ENCODE measurements around the gene DISP2. TPM values are rescaled to one million over a fixed set of nuclear protein-coding genes. Genes with fewer than 3 reads are reported as not detected.
A peak's percentile ranks its signal among the peaks of the same experiment; 100 is the strongest.

Gene DISP2
- total and polyA plus RNA-seq, 9 of the 15 experiments (the other 6 are each of a cell fraction or from before 2014, with no cell fraction given), result 0.06 to 0.89 (median 0.15) TPM; not detected in 1

DNA sequence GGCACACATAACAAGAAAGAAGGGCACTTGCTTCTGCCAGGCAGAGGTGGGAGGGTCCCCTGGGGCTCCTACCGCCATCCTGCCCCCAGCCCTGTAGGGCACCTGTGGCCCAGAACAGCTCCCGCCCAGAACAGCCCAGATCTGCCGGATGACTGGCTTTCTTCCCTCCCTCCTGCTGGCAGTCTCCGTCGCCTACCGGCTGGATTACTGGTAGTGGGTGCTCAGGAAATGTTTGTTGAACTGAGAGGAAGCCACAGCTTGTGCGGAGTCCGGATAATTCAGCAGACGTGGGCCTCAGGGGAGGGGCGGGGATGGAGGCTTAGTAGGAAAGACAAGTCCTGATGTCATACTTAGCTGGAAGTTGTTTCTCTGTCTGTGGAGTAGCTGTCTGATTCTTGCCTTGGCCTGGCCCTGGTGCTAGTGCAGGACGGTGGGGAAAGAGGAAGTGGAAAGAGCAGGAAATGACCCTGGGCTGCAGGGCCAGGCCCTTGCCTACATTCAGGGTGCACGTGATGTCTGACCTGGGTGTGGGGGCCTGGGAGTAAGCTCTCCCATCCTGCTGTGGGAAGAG is 24.0 kb upstream of the DISP2 start:
- peaks cover 50 to 64% of the 10 kb centered on the region in 2 experiments for H3K4me1 ChIP-seq (replicated peaks in 1 of 2; ENCODE audit: control insufficient read depth in 2 of 2, insufficient read depth in 2 of 2, low read length in 2 of 2)
- no peak overlapping the region for H3K4me3 ChIP-seq
- H4K20me1 ChIP-seq (replicated peaks; ENCODE audit: control insufficient read depth, insufficient read depth, low read length), result peaks cover 6% of the 10 kb centered on the region; the same call in 1 of the 2 replicates
- peak overlapping the region; percentile 28 to 81; a peak in 3 of 4 replicates for H3K9ac ChIP-seq (ENCODE audit: insufficient read depth in 1 of 2, low read depth in 2 of 2, low read length in 2 of 2)
- H3K9me1 ChIP-seq (ENCODE audit: control insufficient read depth, insufficient read depth, low read length), result no peaks in the 10 kb centered on the region
- intact Hi-C loops (cut with micrococcal nuclease), result no loop called here
- peak; percentile 23 for ATAC-seq
- H3K27me3 ChIP-seq (ENCODE audit: control insufficient read depth in 2 of 2, insufficient read depth in 2 of 2, low read length in 2 of 2), result no peaks in the 10 kb centered on the region
- peak overlapping the region; percentile 36 for H3K4me2 ChIP-seq (ENCODE audit: insufficient read depth, low read length)
- peak; percentile 76 for FAIRE-seq
- peak overlapping the region; percentile 61; the same call in 2 of the 3 replicates for H3K27ac ChIP-seq (ENCODE audit: extremely low read depth, low read depth, low read length)
- BruUV-seq (replicated peaks), result TSS peak; percentile 46
- H3K79me2 ChIP-seq (ENCODE audit: control insufficient read depth, insufficient read depth, low read length), result no peaks in the 10 kb centered on the region
- CTCF ChIA-PET (ENCODE audit: low intra/inter-chr PET ratio), result no interaction called here
- WGBS (ENCODE audit: insufficient coverage, low coverage, missing lambda C conversion rate), result 38% methylated on average over 12 of the region's 12 CpGs
- peaks cover 2% of the 10 kb centered on the region; the same call in 2 of the 3 replicates for H3K36me3 ChIP-seq (ENCODE audit: control insufficient read depth, insufficient read depth, low read length)
- in situ Hi-C loops (cut with MboI), result no loop called here
- no peaks in the 10 kb centered on the region for H3K9me3 ChIP-seq (replicated peaks; ENCODE audit: control insufficient read depth, insufficient read depth, low read depth, low read length)
- DNase-seq (ENCODE audit: extremely low read depth in 1 of 4, low spot score in 3 of 4), result peak in 2 of 4 experiments; percentile 43 to 63
- H2AFZ ChIP-seq (ENCODE audit: low read depth, low read length), result peak overlapping the region; percentile 69
- POLR2A ChIA-PET, result interaction anchor here (1.1 kb wide), 1 partner anchor 109 kb away, joined by 4 read pairs; no protein-coding TSS in a partner anchor
- TF ChIP-seq, protein P1, sequence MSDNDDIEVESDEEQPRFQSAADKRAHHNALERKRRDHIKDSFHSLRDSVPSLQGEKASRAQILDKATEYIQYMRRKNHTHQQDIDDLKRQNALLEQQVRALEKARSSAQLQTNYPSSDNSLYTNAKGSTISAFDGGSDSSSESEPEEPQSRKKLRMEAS (CRISPR knock-in tag; IDR thresholded peaks at IDR 0.05), result peak; percentile 80; the same call in 1 of the 2 replicates
- TF ChIP-seq PHF20 (IDR thresholded peaks at IDR 0.05; ENCODE audit: partially characterized antibody) (peak; percentile 20), ATF7 (IDR thresholded peaks at IDR 0.05) (peak; percentile 58; the same call in 1 of the 2 replicates), PHF8 (IDR thresholded peaks at IDR 0.05; ENCODE audit: borderline replicate concordance, low read length) (peak; percentile 30; the same call in 1 of the 2 replicates), TEAD1 (CRISPR knock-in tag; IDR thresholded peaks at IDR 0.05) (0 out of 4 replicates have a peak, but pooled peaks of 1 of the 2 experiments have one; percentile 22), NR2C2 (CRISPR knock-in tag; IDR thresholded peaks at IDR 0.05) (no peak), NR2C2 (tag; IDR thresholded peaks at IDR 0.05) (peak; percentile 79), ZFX (CRISPR knock-in tag; IDR thresholded peaks at IDR 0.05) (peak; percentile 80), SMAD4 (CRISPR knock-in tag; conservative IDR thresholded peaks at IDR 0.05) (peak; percentile 77)
- TF ChIP-seq, protein P2, sequence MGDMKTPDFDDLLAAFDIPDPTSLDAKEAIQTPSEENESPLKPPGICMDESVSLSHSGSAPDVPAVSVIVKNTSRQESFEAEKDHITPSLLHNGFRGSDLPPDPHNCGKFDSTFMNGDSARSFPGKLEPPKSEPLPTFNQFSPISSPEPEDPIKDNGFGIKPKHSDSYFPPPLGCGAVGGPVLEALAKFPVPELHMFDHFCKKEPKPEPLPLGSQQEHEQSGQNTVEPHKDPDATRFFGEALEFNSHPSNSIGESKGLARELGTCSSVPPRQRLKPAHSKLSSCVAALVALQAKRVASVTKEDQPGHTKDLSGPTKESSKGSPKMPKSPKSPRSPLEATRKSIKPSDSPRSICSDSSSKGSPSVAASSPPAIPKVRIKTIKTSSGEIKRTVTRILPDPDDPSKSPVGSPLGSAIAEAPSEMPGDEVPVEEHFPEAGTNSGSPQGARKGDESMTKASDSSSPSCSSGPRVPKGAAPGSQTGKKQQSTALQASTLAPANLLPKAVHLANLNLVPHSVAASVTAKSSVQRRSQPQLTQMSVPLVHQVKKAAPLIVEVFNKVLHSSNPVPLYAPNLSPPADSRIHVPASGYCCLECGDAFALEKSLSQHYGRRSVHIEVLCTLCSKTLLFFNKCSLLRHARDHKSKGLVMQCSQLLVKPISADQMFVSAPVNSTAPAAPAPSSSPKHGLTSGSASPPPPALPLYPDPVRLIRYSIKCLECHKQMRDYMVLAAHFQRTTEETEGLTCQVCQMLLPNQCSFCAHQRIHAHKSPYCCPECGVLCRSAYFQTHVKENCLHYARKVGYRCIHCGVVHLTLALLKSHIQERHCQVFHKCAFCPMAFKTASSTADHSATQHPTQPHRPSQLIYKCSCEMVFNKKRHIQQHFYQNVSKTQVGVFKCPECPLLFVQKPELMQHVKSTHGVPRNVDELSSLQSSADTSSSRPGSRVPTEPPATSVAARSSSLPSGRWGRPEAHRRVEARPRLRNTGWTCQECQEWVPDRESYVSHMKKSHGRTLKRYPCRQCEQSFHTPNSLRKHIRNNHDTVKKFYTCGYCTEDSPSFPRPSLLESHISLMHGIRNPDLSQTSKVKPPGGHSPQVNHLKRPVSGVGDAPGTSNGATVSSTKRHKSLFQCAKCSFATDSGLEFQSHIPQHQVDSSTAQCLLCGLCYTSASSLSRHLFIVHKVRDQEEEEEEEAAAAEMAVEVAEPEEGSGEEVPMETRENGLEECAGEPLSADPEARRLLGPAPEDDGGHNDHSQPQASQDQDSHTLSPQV (IDR thresholded peaks at IDR 0.05), result 0 out of 2 replicates have a peak, but pooled peaks have one; percentile 40
- TF ChIP-seq, protein P3, sequence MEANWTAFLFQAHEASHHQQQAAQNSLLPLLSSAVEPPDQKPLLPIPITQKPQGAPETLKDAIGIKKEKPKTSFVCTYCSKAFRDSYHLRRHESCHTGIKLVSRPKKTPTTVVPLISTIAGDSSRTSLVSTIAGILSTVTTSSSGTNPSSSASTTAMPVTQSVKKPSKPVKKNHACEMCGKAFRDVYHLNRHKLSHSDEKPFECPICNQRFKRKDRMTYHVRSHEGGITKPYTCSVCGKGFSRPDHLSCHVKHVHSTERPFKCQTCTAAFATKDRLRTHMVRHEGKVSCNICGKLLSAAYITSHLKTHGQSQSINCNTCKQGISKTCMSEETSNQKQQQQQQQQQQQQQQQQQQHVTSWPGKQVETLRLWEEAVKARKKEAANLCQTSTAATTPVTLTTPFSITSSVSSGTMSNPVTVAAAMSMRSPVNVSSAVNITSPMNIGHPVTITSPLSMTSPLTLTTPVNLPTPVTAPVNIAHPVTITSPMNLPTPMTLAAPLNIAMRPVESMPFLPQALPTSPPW (CRISPR knock-in tag; IDR thresholded peaks at IDR 0.05), result 0 out of 2 replicates have a peak, but pooled peaks have one; percentile 30
- TF ChIP-seq, protein P4, sequence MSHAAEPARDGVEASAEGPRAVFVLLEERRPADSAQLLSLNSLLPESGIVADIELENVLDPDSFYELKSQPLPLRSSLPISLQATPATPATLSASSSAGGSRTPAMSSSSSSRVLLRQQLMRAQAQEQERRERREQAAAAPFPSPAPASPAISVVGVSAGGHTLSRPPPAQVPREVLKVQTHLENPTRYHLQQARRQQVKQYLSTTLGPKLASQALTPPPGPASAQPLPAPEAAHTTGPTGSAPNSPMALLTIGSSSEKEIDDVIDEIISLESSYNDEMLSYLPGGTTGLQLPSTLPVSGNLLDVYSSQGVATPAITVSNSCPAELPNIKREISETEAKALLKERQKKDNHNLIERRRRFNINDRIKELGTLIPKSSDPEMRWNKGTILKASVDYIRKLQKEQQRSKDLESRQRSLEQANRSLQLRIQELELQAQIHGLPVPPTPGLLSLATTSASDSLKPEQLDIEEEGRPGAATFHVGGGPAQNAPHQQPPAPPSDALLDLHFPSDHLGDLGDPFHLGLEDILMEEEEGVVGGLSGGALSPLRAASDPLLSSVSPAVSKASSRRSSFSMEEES (CRISPR knock-in tag; IDR thresholded peaks at IDR 0.05), result peak; percentile 42

Data from K562 (cell line).